ENCODE measurements around the gene OR5AR1.

The OR5AR1 gene

GRCh38 chr11:56700914-56701485 is 37.5 kb downstream of the OR5AR1 start:
- in situ Hi-C loops (cut with MboI; ENCODE audit: low pct_unique_long_range_greater_than_20kb, low sequenced_read_pairs, unreplicated experiment), result no loop called here
- no peak for TF ChIP-seq CTCF (IDR thresholded peaks at IDR 0.05; ENCODE audit: extremely low read depth, insufficient read depth, missing control alignments)
- DNase-seq (ENCODE audit: low spot score), result no peak

DNA sequence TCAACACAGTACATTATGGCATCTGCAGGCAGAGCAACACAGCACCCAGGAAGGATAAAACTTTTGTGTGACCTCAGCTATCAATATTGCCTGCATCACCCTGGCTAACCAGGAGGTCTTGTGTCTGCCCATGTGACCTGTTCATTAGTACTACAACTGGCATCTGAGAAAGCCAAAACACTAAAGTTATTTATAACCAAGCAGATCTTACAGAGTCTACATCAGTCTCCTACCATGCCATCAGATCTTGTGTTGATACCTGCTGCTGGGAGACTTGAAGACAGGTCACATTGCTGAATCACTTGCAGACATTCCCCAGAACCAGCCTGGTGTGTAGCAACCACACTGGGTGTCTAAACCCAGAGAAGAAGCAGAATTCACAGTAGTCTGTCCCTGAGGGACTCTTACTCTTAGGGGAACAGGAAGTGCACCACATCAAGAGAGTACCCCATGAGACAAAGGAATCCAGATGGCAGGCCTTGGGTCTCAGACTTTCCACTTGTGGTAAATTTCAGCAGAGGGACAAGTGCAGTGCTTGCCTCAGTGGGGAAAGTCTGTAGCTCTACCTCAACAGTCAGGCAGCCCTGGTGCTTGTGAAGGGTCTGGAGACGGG is 42.4 kb downstream of the OR5AR1 start:
- no peak for DNase-seq (ENCODE audit: low spot score)
- no peak for TF ChIP-seq CTCF (IDR thresholded peaks at IDR 0.05; ENCODE audit: extremely low read depth, insufficient read depth, missing control alignments)
- in situ Hi-C loops (cut with MboI; ENCODE audit: low pct_unique_long_range_greater_than_20kb, low sequenced_read_pairs, unreplicated experiment), result no loop called here

DNA sequence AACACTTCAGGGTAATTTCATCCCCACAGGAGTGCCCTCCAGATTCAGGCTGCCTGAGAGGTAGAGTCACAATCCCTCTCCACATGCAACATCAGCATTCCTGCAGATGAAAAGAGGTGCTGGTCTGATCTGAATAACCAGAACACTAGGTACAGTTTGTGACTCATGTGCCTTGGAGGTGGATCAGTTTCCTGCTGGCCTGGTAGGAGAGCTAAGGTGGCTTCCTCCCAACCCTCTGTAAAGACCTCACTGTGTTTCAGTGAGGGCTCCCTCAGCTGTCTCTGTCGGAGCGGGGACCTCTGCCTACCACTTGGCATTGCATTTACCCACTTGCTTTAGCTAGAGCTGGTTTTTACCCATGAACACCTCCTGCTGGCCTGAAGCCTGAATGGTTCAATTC is 43.0 kb downstream of the OR5AR1 start:
- no peak for TF ChIP-seq CTCF (IDR thresholded peaks at IDR 0.05; ENCODE audit: extremely low read depth, insufficient read depth, missing control alignments)
- in situ Hi-C loops (cut with MboI; ENCODE audit: low pct_unique_long_range_greater_than_20kb, low sequenced_read_pairs, unreplicated experiment), result no loop called here
- DNase-seq (ENCODE audit: low spot score), result no peak

DNA sequence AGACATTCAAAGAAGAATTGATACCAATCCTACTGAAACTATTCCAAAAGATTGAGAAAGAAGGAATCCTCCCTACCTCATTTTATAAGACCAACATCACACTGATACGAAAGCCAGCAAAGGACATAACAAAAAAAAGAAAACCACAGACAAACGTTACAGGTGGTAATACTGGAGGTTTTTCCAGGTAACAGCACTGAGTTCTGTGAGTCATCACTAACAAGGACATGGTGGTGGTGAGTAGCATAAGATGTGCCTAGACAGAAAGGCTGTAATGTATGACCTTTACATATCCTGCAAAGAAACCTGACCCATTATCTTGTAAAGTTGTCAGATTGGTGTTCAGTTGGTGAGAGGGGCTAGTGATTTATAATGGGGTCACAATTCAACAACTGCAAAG is 50.7 kb downstream of the OR5AR1 start:
- TF ChIP-seq CTCF (IDR thresholded peaks at IDR 0.05; ENCODE audit: extremely low read depth, insufficient read depth, missing control alignments), result no peak
- in situ Hi-C loops (cut with MboI; ENCODE audit: low pct_unique_long_range_greater_than_20kb, low sequenced_read_pairs, unreplicated experiment), result no loop called here
- no peak for DNase-seq (ENCODE audit: low spot score)

Measured in GM13977 (cell line).